GM04503 (cell line): ENCODE data around the gene FAM20C.
"Not testable (repeated sequence)": the region's sequence is repeated elsewhere in the genome, so short reads cannot be mapped to it uniquely, and the experiment has no call there.

Experiments
- DNase-seq: peaks from one replicate; pipeline ENCODE4 v3.0.0-alpha.2; 2012; ENCODE audit warnings: low read depth

Gene FAM20C

DNA sequence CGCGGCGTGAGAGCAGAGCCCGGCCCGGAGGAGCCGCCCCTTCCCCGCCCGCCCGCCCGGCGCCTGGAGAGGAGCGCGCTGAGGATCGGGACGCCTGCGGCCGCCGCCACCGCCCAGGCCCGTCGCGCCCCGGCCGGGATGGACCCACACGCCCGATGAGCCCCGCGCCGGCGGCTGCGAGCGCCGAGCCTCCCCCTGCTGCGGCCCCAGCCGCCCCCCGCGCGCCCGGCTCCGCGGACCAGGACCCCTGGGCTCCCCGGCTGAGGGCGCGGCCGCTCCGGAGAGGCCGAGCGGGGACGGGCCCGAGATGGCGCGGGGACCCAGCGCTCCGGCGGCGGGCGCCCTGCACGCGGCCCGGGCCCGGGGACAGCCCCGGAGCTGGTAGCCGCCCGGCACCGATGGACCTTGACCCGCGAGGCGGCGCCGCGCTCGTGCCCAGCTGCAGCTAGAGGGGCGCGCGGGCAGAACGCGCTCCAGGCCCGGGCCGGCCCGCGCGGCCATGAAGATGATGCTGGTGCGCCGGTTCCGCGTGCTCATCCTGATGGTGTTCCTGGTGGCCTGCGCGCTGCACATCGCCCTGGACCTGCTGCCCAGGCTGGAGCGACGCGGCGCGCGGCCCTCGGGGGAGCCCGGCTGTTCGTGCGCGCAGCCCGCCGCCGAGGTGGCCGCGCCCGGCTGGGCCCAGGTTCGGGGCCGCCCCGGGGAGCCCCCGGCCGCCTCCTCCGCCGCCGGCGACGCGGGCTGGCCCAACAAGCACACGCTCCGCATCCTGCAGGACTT, 520 bp downstream of the FAM20C start:
- no peak for DNase-seq

DNA sequence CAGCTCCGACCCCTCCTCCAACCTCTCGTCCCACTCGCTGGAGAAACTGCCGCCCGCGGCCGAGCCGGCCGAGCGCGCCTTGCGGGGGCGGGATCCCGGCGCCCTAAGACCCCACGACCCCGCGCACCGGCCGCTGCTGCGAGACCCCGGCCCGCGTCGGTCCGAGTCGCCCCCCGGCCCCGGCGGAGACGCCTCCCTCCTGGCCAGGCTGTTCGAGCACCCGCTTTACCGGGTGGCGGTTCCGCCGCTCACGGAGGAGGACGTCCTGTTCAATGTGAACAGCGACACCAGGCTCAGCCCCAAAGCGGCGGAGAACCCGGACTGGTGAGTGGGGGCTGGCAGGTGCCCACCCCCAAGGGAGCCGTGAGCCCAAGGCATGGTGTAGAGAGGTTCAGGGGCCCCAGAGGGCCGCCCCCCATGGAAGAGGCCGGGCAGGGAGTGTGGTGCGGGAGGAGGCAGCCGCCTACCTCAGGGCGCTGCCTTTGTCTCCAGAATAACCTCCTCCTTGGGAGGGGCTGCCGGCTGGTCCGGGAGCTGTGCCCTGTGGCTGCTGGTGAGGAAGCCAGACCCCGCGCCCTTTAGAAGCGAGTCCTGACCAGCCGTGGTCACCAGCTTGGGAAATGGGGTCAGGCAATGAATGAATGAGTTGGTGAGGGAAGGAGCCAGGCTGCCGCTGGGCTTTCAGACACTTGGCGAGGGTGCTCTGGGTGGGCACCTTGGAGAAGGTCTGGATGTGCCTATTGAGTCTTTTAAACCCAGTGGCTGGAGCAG, 1.3 kb downstream of the FAM20C start:
- no peak for DNase-seq

DNA sequence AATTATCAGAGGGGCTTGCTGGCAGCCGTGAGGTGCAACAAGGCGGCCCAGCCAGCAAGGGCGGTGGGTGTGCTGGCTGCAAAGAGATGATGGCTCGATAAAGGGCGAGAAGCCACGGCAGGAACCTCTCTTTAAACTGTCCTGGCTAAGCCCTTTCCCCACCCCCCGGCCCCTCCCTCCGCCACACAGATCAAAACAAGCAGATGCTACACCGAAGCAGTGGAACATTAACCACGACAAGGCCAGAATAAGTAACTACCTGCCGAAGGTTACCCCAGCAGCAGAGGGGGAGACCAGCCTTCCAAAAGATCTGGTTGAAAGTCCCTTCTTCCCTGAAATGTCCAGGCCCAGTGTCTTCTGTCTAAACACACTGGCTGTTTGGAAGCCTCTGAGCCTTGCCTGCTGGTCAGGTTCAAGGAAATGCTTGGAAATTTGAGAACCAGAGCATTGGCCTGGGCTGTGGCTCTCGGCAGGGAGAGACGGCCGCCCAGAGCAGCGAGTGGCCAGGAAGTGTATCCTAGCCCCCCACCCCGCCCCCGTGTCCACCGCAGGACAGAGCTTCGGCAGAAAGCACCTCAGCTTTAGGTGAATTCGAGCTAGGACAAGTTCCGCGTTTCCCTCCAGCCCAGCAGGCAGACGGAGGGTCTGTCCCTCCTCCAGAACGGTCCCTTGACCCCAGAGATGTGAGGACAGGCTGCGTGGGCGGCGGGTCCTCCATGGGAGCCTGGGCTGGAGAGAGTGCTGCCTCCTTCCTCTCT, 2.1 kb downstream of the FAM20C start:
- no peak for DNase-seq

GRCh38 chr7:195010-195829, 2.8 kb downstream of the FAM20C start:
- DNase-seq: no peak

GRCh38 chr7:195830-196128, 3.4 kb downstream of the FAM20C start:
- no peak for DNase-seq

GRCh38 chr7:196283-196682, 3.9 kb downstream of the FAM20C start:
- no peak for DNase-seq

DNA sequence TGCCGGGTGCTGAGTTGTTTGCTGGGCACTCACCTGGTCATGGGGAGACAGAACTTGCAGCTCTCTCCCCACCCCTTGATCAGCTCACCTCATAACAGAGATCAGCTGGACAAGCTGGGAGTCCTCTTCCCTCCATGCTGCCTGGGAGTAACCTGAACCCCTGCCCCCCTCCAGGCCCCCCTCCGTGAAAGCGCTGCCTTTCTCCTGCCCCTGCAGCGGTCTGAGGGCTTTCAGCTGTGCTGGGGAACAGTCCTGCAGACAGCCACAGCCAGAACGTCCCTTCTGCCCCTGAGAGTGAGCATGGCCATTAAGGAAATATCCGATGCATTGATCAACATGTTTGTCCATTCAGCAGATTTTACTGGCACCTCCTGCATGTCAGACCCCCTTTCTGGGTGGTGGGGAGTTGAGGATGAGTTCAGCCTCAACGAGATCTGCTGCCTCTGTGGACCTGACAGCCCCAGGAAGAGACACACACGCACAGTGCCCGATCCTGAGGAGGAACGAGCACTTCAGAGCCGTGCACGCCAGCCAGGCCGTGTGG, 4.5 kb downstream of the FAM20C start:
- no peak for DNase-seq

DNA sequence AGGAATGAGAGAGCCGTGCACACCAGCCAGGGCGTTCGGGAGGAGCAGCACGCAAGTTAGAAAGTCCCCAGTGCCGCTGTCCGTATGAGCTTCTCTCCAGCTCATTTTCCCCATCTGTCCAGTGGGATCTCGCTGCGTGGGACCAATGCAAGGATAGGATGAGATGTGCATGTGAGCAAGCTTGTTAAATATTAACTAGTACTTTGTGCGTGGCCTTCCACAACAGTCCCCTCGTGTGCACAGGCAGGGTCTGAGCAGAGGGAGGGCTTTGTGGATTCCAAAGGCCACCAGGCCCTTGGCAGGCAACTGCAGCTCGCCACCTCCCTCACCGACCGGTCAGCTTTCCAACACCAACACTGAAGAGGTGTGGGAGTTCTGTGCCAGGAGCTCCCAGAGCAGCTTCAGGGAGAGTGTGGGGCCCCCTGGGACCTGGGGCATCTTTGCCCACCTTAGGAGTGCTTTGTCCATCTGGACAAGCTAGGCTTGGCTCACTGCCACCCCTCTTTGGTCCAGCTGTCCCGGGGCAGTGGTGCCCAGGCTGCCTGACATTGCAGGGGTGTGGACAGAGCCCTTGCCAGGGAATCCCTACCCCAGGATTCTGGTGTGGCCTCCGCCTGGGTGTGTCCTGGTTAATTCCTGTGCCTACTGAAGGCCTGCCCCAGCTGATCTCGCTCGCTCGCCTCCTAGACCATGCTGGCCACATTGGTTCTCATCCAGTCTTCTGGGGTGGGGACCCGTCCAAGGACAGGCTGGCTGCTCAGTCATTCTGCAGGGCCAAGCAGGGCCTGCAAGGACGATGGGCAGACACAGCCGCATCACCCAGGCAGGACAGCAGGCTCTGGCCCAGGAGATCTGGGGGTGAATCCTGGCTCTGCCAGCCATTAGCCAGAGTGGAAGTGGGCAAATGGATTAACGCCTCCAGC, 5.3 kb downstream of the FAM20C start:
- DNase-seq: no peak

DNA sequence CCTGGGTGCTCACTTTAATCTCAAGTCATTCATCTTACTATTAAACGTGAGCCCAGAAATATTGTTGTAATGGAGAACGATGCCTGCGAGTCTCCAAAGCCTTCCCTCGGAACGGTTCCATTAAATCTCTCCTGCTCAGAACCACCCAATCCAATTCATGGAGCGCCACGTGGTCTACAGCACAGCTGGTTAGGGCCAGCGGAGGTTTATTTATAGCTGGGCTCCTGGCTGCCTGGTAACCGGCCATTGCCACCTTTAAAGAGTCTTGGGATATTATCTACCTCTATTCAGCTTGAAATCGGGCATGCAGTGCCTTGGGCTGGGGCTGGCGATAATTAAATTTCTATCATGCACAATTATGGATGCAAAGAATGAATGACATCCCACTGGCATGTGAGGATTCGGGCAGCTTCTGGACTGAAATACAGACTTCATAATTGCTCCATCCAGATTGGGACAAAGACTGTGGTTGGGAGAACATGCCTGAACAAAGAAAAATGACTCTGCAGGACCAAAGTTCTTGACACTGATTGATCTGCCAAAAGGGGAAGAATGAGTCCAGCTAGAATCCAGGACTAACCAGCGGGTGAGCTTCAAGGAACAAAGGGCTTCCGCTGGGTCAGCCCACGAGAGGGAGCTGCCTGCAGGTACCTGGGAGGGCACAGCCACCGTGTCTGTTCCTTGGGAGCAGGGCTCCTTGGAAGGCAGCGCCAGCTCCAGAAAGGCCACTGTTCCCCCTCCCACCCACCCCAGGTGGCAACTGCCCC, 7.3 kb downstream of the FAM20C start:
- DNase-seq: no peak

- DNase-seq: no peak
These were observed 7.9 kb downstream of the FAM20C start for GRCh38 chr7:200290-200689.

DNA sequence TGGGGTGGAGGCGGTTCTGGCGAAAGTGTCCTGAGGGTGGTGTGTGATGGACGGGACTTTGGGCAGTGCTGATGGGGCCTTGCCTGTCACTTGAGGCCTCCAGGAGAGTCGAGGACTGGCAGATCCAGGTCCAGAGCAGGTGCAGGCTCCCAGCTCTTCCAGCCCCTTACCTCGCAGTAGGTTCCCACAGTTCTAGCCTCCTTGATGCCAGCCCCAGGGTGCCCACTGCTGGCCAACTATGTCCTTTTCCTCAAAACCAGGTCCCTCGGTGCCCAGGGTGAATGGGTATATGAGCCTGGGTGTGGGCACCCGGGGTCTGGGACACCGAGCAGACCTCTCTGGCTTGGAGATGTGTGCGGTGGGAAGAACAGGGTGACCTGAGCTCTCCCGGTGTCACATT, 8.3 kb downstream of the FAM20C start:
- no peak for DNase-seq

DNA sequence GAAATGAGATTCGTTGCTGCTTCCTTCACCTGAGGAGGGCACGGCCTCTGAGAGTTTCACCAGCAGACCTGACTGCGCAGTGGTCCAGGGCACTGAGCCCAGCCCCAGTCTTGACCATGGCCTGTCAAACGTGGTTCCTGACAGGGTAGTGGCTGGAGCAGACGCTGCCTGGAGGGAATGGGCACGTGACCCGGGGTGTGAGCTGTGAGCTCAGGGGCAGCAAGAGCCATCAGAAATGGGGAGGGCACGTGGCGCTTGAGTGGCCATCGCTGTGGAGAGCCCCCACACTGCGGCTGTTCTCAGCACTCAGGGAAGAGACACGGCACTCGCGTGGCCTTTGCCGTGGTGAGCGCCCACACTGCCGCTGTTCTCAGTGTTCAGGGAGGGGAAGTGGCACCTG, 12.0 kb downstream of the FAM20C start:
- no peak for DNase-seq

GRCh38 chr7:205115-206010, 13.0 kb downstream of the FAM20C start:
- DNase-seq: no peak

- DNase-seq: not testable (repeated sequence)
These were observed 14.0 kb downstream of the FAM20C start for GRCh38 chr7:206351-206750.

GRCh38 chr7:207418-208129, 15.2 kb downstream of the FAM20C start:
- DNase-seq: no peak

- DNase-seq: no peak
These were observed 15.8 kb downstream of the FAM20C start for GRCh38 chr7:208130-208673.

GRCh38 chr7:208816-209215, 16.4 kb downstream of the FAM20C start:
- DNase-seq: no peak

GRCh38 chr7:209416-209815, 17.0 kb downstream of the FAM20C start:
- DNase-seq: no peak
